Transverse colon (tissue), 4 donors: ENCODE data around the gene TMEM209.

Experiments
- CTCF ChIP-seq, 5 experiments: fragments of 200-600 bp in 3 of 5; fragments of 450-650 bp in 2 of 5; sonication (generic) in 3 of 5; IDR thresholded peaks; 1 replicate in 2 of 5; 2 replicates in 3 of 5; pipeline ENCODE4 v1.5.1; 2016 to 2017; ENCODE audit warnings: antibody characterized with exemption in 5 of 5, inconsistent platforms in 3 of 5, mild to moderate bottlenecking in 2 of 5, moderate library complexity in 1 of 5
- POLR2A ChIP-seq: fragments of 450-650 bp; IDR thresholded peaks from one replicate; pipeline ENCODE4 v1.6.1; 2016; ENCODE audit warnings: antibody characterized with exemption, mild to moderate bottlenecking, moderate library complexity
- POLR2AphosphoS5 ChIP-seq, 3 donors: sonication (generic); formaldehyde crosslinking; IDR thresholded peaks; one replicate each; pipeline ENCODE4 v1.6.1; 2016; ENCODE audit warnings: antibody characterized with exemption in 3 of 3

GRCh38 chr7:130195396-130195795 lies 9.8 kb downstream of the TMEM209 start:
- TF ChIP-seq POLR2AphosphoS5 (IDR thresholded peaks at IDR 0.05): no peak
- TF ChIP-seq CTCF (IDR thresholded peaks at IDR 0.05): no peak
- no peak for TF ChIP-seq POLR2A
